Fibroblast of skin of back (primary cell): ENCODE data around the gene RTN4.

Source experiments
- DNase-seq: peaks from one replicate; pipeline ENCODE4 v3.0.0-alpha.2; 2013

The RTN4 gene

GRCh38 chr2:54949431-54949830 lies 100.8 kb downstream of the RTN4 start:
- no peak for DNase-seq

GRCh38 chr2:54948120-54948519 lies 102.1 kb downstream of the RTN4 start:
- no peak for DNase-seq

- DNase-seq = no peak
Measured at GRCh38 chr2:54947646-54948045, 102.6 kb downstream of the RTN4 start.

DNA sequence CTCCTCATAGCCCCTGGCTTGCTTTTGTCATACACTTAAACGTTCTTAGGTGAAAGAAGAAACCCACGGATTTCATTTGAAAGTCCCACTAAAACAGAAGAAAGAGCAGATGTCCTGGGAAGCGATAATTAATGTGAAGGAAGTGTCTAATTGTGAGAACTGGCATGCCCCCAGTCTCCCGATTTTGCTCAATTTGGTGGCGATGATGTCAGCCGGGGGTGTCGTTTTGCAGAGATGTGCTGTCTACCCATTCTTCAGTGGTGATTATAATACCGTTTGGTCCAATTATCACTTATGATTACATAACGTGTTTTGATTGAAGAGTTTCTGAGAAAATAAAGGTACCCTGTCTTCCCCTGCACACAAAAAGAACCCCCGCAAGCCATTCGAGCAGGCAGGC lies 103.1 kb downstream of the RTN4 start:
- DNase-seq = no peak

GRCh38 chr2:54946220-54946805 lies 103.9 kb downstream of the RTN4 start:
- no peak for DNase-seq

DNA sequence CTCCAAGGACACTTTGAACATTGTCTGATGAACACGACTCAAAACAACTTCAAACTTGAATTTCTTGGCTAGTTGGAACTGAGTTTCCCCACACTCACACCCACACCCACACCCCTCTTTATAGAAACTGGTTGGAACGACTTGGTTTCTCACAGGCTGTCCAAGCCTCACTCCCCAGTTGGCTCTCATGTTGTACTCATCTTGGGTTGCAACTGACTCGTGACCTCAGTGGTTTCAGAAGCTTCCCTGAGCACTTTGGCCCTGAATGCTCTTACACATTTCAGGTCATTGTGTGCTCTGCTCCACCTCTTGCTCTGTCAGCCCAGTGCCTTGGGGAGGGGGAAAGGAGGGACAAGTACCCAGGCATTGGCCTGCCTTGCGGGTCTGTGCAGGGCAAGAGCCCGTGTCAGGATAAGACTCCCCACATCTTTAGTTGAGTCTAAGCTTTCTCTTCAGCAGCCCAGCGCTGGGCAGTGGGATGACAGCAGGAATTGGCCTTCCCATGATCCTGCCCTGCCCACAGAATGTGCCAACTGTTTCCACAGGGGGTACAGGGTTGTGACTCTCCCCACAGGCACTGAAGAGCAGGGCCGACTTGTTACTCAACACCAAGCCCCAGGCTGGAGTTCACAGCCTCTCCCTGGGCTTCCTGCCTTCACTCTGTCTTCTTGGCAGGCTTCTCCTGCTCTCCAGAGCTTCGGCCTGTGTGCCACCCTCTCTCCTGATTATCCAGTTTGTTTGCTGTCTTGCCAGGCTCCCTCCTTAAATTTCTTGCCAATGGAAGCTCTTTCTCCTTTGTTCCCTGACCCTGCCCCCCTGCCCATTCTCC lies 104.6 kb downstream of the RTN4 start:
- DNase-seq = peak; percentile 43

DNA sequence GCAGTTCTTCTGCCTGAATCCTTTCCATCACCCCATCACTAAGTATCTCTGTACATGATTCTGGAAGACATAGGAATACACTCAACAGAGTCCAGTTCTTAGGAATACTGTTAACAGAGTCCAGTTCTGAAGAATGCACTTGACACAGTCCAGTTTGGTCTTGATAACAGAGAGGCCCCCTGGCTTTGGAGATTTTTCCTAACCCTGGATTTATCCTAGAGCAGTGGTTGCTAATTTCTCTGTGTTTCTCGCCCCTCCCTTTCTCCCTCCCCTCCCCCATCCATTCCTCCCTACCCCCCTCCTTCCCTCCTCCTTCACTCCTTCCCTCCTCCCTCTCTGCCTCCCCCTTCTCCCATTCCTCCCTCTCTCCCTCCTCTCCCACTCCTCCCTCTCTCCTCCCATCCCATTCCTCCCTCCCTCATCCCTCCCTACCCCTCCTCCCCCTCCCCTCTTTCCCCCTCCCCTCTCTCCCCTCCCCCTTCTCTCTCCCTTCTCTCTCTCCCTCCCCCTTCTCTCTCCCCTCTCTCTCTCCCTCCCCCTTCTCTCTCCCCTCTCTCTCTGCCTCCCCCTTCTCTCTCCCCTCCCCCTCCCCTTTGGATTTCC lies 105.4 kb downstream of the RTN4 start:
- no peak for DNase-seq

DNA sequence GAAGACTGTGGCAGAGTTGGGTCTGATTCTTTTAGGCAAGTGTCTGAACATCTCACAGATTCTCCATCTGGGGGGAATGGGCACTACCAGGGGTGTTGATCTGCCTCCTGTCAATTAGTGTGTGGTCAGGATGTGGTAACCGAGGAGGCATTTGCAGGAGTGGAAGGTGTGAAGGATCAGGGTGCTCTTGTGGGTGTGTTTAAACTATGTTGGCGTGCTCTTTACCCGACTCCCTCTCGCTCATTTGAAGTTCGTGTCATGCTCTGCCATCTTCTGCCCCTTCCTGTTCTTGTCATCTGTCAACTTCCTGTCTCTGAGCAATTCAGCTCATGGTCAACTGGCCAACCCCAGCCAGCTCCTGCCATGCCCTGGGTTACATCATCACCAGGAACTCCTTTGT lies 107.9 kb downstream of the RTN4 start:
- no peak for DNase-seq

DNA sequence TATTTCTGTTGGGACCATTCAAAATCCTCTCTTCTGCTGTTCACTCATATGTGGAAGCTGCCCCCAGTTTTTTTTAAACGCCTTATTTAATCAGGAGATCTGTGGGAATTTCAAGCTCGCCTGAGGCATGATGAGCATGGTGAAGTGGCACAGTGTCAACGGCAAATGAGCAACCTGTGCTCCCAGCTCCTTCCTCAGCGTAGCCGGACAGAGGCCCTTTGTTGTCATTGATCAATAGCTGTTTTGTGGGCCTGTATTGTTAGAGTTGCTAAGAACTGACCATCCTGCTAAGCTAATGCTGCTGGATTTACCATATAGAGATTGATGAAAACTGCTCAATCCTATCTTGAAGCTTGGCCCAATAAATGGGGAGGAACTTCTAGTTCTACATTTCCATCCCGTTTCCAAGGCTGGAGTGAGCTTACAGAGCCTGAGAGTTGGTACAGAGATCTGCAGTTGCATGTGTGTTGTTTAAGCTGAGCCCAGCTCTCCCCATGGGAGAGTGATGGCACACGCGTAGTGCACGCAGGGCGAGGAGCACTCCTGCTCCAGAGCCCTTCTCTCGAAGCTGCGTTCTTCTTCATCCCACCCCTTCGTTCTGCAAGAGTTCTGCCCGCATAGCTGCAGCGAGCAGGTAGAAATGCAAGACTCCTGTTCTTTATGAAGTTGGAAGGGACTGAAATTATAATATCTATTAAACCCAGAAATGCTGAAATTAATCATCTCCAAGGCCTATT lies 108.8 kb downstream of the RTN4 start:
- DNase-seq = no peak

- DNase-seq = peak; percentile 38
Measured at GRCh38 chr2:54940723-54941122, 109.5 kb downstream of the RTN4 start.

GRCh38 chr2:54939446-54940118 lies 110.7 kb downstream of the RTN4 start:
- no peak for DNase-seq

DNA sequence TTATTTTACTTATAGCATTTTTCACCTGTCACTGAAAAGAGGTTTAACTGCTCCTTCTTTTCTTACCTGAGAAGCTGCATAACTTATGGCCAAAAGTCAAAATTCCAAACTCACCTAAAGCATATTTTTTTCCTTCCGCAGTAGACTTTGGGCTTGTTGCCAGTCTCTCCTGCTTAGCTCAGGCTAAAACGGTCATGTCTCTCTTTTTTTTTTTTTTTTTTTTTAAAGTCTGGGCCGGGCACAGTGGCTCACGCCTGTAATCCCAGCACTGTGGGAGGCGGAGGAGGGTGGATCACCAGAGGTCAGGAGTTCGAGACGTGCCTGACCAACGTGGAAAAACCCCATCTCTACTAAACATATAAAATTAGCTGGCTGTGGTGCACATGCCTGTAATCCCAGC lies 113.5 kb downstream of the RTN4 start:
- no peak for DNase-seq

- DNase-seq = no peak
Measured at GRCh38 chr2:54935389-54935788, 114.9 kb downstream of the RTN4 start.

DNA sequence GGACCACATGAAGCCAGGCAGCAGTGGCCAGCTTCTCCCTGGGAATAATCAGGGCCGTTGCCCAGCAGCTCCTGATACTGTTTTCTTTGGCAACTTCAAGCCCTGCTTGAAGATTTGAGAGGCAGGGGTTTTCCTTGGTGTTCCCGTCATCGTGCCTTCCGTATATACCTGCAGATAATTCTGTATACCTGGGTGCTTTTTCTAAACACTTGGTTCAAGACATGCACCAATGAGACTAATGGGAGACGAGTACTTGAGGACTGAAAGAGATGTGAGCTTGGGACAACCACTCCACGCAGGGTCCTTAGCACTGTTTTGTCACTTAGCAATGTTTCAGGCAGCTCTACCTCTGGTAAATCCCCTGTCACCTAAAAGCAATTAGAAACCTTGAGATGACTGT lies 118.8 kb downstream of the RTN4 start:
- no peak for DNase-seq

DNA sequence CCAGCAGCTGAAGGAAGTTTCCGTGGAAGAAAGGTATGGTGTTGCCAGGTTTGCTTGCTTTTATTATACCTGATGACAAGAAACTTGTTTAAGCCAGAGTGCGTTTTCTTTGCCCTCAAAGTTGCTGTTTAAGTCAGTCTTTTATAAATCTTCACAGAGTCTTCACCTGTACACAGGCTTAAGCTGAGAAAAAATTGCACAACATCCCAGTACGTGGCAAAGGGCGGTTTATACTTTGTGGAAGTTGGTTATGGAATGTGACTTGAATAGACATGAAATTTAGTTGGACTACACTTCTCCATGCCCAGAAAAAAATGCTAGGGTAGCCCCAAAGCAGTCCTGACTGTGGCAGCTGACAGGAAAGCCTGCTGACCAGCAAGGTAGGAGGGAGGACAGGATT lies 121.5 kb downstream of the RTN4 start:
- no peak for DNase-seq

GRCh38 chr2:54927751-54928615 lies 122.3 kb downstream of the RTN4 start:
- DNase-seq = no peak

DNA sequence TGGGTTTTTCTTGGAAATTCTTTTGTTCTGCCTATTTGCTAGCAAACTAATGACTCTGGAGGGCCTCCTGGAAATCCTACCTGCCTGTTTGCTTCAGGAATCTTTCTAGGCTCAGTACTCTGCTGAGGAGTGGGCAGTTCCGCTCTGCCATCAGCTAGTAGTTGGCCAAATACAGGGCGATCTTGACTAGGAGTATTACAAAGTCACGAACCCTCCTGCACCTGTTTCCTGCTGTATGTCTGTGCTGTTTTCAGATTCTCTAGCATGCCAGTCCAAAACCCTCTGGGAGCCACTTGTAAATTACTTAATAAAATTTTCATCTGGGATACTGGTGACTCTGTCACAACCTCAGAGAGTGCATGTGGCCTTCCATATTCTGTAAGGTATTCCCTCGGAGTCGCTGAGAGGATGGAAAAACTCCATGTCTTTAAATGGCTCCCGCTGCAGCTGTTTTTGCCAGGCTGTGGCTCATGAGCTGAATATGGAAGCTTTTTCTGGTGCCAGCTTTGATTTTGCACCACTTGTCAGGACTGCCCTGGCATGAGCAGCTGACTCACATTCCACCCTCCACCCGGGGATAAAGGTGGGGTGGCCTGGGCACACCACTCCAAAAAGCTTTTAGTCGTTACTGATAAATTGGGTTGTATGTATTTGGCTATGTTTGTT lies 123.0 kb downstream of the RTN4 start:
- DNase-seq = no peak

DNA sequence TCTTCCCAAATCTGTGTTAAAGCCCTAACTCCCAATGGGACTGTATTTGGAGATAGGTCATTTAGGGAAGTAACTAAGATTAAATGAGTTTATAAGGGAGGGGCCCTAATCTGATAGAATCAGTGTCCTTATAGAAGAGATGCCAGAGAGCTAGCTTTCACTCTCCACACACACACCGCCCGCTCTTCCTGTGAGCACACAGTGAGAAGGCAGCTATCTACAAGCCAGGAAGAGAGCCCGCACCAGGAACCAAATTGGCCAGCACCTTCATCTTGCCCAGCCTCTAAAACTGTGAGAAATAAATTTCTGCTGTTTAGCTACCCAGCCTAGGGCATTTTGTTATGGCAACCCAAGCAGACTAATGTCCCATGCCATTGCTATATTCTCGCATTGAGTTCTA lies 125.2 kb downstream of the RTN4 start:
- DNase-seq = no peak

DNA sequence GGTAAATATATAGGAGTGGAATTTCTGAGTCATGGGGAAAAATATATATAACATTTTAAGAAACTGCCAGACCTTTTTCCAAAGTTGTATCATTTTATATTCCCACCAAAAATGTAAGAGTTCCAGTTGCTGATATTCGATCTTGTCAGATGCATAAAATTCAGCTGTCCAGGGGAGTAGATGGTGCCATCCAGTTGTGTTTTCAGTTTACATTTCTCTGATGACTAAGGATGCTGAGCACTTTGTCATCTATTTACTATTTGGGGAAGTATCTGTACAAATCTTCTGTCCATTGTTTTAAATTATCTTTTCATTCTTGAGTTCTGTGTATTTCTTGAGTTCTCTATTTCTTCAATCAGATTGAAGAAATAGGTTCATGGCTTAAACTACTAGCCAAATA lies 126.1 kb downstream of the RTN4 start:
- DNase-seq = peak; percentile 21
